GM21717 (cell line): ENCODE results near the gene SUMO4.

Source experiments
- ATAC-seq: cut with Tn5 transposase; IDR thresholded peaks from one replicate; pipeline ENCODE4 v1.9.1; 2021; ENCODE audit warnings: mild to moderate bottlenecking, moderate library complexity; ENCODE audit not compliant: unreplicated experiment

SUMO4 gene

DNA sequence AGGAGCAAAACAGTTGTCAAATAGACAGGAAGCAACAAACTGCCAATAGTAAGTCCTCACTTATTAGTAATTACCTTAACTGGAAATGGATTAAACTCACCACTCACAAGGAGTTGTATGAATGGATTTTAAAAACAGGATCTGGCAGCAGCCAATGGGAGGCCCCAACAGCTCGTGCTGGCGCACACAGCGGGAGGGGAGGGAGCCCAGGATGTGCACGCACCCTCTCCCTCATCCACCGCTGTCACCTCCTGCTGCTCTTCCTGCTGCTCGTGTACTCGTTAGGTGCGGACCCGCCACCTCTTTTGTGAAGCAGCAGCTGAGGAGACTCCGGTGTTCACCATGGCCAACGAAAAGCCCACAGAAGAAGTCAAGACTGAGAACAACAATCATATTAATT lies at the start of gene SUMO4:
SUMO4 (plus strand) TSS at position 213 of the 400 bp plus-strand sequence; CDS start at position 343, 130 bp downstream.
- no peak for ATAC-seq

DNA sequence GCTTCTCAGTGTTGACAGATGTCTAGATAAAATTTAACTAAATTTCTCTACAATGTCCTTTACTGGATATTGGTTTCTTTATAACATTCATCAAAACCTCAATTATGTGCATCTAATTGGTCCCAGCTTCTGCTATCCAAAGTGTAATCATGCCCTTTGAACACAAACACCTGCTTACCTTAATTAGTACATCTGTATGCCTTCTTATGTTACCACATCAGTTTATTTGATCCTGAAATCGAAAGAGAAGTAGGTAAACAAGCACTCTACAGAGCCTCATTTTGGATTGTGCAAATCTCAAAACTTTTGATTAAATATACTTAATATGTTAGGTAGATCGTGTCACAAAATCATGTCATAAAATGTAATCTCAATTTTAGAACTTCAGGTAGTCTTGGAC lies 46.1 kb upstream of the SUMO4 start:
- ATAC-seq: no peak

DNA sequence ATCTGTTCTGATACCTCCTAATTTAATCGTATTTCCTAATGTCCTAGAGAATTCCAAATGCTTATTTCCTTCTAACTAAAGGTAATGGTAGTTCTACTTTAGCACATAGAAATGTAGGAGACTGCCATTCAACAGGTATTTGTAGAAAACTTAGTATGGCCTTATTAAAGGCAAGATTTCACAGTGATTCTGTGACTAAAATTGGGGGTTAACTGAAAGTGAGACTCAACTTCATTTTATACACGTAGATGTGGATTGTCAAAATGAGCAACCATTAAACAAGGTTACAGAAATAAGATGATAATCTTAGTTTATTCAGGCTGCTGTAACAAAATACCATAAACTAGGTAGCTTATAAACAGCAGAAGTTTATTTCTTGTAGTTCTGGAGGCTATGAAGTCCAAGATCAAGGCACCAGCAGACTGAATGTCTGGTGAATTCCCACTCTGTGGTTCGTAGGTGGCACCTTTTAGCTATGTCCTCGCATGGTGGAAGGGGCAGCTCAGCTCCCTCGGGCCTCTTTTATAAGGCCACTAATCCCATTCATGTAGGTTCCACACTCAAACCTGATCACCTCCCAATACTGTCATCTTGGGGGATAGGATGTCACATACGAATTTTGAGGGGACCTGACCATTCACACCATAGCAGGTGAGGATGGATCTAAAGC lies 43.8 kb upstream of the SUMO4 start:
- ATAC-seq: no peak

DNA sequence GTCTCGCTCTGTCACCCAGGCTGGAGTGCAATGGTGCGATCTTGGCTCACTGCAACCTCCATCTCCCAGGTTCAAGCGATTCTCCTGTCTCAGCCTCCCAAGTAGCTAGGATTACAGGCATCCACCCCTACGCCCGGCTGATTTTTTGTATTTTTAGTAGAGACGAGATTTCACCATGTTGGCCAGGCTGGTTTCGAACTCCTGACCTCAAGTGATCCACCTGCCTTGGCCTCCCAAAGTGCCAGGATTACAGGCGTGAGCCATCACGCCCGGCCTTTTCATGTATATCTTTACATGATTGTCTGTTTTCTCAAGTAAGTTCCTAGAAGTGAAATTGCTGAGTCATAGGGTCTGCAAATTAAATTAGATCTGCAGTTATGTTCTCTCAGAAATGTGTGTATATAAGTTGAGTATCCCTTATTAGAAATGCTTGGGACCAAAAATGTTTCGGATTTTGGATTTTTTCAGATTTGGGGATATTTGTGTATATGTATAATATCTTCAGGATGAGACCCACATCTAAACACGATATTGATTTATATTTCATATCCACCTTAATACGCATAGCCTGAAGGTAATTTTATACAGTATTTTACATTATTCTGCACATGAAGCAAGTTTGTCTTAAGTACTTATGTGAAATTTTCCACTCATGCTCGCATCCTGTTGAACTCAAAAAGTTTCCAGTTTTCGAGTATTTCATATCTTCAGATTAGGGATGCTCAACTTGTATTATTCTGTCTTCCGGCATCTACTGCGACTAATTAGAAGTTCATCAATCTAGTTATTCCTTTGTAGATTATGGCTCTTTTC lies 42.1 kb upstream of the SUMO4 start:
- ATAC-seq: no peak

DNA sequence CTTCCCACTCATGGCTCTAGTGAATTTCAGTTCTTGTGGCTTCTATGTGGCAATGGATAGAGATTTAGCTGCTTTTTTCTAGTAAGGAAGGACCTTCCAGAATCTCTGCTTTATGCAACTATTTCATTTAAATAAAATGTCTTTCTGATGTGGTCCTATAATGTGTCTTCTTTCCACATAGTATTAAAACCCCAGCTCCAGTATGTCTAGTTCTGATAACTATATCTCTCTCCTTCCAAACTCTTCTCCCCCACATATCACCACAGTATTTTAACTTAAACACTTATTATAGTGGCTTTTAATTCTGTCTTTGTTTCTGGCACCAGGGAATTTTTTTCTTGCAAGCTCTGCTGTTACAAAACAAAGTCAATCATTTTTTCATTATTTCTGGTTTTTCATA lies 40.6 kb upstream of the SUMO4 start:
- no peak for ATAC-seq

DNA sequence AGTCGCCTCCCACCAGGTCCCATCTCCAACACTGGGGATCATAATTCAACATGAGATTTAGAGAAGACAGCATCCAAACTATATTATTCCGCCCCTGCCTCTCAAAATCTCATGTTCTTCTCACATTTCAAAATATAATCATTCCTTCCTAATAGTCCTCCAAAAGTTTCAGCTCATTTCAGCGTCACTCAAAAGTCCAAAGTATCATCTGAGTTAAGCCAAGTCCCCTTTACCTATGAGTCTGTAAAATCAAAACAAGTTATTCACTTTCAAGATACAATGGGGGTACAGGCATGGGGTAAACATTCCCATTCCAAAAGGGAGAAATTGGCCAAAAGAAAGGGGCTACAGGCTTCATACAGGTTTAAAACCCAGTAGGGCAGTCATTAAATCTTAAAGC lies 39.5 kb upstream of the SUMO4 start:
- no peak for ATAC-seq

DNA sequence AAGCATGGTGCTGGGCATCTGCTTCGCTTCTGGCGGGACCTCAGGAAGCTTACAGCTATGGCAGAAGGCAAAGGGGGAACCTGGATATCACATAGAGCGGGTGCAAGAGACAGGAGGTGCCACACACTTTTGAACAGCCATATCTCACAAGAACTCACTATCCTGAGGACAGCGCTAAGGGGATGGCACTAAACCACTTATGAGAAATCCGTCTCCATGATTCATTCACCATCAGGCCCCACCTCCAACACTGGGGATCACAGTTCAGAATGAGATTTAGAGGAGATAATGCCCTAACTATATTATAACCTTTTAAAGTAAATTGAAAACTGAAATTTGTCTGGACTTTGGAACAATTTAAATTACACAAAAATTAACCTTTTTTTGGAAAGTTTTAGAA lies 37.8 kb upstream of the SUMO4 start:
- no peak for ATAC-seq

DNA sequence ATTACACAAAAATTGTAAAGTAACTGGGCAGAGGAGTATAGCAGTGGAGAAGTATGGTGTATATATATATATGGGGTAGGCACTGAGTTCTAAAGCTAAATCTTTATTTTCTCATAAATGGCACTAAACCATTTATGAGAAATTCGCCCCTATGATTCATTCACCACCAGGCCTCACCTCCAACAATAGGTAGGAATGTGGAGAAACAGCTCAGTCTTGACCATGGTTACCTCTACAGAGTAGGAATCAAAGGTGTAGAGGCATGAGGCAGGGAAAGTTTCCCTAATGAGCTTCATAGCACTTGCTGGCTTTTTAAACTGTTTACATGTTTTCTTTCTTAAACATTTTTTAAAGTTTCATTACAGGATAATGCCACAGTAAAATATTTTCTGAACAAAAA lies 36.9 kb upstream of the SUMO4 start:
- ATAC-seq: no peak

DNA sequence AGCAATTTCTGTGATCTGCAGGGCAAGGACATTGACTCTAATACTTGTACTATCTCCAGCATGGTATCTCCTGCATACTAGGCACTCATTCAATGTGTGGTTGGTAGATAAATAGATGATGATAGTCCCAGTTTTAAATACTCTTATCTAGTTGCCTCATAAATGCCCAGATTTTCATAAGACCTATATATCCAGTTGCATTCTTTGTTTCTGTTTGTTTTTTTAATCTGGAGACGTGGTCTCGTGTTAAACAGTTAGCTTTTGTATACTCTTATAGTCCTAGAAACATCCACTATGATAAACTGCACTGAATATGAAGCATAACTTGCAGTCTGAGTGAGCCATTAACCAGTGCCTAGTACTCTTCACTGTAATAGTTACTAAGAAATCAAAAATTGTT lies 35.5 kb upstream of the SUMO4 start:
- ATAC-seq: no peak

DNA sequence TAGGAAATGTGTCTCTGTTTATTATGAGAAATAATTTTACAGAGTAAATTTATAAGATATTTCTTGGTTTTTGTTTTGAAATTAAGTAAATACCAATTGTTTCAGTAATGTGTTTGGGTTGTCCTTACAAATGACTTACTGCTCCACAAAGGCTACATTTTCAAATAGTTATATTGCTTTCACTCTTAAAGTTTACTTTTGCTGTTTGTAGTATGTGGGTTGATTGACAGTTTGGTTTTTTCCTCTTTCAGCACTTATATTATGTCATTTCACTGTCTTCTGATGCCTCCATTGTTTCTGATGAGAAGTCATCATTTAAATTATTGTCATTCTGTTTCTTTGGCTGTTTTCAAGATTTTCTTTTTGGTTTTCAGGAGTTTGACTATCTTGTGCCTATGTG lies 34.9 kb upstream of the SUMO4 start:
- no peak for ATAC-seq

DNA sequence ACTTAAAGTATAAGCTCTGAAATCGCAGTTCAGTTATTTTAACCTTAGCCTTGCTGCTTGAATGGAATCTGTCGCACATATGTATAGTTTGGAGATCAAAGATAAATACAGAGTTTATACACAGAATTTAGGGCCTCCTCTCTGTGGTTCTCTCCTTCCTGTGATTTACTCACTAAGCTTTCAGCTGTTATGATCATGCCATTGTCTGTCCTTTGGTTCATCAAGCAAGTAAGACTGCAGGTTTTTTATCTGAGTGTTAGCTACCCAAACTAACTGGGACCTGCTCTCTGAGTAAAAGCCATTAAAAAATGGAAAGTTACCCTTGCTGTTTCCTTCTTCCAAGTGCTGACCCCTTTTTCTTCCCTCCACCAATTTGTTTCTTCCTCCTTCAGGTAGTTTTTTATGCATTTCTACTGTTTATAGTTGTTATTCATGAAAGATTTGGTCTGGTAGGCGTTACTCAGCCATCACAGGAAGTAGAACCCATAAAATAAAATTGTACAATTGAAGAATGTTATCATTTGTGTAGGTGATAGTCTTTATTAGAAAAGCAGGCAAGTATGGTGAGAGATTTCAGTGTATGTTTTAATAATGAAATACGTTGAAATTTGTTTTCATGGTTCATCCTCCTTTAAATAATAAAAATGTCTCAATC lies 33.7 kb upstream of the SUMO4 start:
- ATAC-seq: no peak

DNA sequence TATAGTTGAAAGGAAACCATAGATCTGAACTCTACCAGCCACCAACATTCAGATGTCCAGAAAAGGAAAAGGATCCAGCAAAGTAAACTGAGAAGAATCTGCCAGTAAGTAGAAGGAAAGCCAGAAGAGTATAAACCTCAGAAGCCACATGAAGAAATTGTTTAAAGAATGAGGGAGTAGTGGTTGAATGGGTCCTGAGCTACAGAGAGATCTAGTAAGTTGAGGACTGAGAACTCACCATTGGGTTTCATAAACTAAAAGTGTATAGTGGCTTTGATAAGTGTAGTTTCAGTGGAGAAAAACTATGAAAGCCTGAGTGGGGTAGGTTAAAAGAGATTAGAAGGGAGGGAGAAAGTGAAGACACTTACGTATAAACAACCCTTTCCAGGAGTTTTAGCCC lies 32.0 kb upstream of the SUMO4 start:
- no peak for ATAC-seq

DNA sequence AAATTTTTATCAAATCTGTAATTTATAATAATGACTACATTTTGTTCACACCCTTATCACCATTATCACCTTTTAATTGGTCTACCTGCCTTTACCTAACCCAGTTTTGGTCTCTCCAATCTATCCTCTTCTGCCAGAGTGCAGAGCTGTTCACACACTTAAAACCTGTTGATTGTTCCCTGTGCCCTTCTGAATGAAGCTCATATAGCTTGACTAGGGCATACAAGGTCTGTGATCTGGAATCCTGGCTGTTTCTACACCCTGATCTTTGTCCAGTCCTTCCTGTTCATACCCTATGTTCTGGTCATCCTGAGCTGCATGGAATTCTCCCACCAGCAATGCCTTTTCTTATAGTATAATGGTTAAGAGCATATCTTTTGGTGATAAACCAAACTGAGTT lies 28.9 kb upstream of the SUMO4 start:
- ATAC-seq: no peak

DNA sequence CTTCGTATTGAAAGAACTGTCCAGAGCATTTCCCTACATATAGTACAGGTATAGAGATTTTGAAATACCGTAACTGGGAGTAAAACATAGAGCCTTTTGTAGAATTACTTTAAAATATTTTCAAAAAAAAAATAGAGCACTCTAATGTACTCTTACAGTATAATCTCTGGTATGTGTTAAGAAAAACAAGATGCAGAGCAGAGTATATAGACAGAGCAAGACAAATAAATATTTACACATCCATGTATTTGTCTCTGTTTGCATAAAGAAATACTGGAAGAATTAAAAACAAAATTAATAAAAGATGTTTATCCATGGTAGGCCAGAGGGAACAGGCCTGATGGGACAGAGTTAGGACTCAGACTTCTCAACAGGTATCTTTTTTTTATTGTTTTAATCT lies 28.0 kb upstream of the SUMO4 start:
- ATAC-seq: no peak

DNA sequence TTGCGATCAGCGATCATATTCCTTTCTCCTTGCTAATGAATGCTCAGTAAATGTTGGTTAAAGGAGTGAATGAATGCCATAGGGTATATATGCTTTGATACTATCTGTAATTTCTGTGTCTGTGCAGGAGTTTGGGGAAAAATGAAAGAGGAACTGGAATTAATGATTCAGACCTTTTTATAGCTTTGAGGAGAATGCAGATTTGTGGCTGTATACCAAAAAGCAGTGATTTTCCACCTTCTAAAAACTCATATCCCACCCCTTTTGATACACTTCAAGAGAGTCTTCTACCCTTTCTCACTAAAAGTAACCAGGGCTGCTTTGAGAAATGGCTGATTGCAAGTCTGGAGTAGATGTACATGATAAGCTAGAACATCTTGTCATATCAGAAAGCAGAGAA lies 26.6 kb upstream of the SUMO4 start:
- ATAC-seq: no peak

DNA sequence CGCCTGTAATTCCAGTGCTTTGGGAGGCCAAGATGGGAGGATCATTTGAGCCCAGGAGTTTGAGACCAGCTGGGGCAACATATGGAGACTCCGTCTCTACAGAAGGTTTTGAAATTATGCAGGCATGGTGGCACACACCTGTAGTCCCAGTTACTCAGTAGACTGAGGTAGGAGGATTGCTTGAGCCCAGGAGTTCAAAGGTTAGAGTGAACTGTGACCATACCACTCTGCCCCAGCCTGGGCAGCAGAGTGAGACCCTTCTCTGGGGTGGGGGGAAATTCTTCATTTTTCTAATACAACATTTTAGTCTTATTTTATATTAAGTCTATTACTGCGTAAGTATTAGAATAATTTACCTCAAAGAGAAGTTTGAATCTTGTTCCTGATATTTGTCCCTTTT lies 20.1 kb upstream of the SUMO4 start:
- ATAC-seq: no peak

DNA sequence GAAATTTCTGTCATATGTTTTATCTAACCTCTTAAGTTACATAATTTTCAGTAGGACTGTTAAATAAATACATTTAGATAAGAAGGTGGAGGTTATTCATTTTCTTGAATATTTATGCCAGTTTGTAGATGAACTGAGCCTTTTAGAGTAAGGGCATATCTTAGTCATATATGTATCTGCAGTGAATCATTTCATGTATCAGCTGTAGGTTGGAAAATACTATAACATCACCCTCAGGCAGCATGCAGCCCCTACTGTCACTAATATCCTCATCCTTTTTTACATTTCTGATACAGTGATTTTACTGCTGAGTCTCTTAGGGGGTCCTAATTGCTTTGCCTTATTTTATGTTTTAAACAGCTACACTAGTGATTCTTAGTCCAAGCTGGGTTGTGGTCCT lies 19.5 kb upstream of the SUMO4 start:
- ATAC-seq: no peak

DNA sequence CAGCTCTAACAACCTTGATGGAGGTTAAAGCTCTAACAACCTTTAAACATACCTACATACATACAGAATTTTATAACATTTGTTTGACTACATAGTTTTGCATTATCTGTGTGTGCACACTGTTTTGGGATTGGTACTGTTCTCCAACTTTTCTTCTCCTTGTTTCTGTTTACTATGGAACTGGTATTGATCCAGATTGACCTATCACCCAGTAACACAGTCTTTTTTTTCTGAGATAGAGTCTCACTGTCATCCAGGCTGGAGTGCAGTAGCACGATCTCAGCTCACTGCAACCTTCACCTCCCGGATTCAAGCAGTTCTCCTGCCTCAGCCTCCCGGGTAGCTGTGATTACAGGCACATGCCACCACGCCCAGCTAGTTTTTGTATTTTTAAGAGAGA lies 16.7 kb upstream of the SUMO4 start:
- ATAC-seq: no peak

DNA sequence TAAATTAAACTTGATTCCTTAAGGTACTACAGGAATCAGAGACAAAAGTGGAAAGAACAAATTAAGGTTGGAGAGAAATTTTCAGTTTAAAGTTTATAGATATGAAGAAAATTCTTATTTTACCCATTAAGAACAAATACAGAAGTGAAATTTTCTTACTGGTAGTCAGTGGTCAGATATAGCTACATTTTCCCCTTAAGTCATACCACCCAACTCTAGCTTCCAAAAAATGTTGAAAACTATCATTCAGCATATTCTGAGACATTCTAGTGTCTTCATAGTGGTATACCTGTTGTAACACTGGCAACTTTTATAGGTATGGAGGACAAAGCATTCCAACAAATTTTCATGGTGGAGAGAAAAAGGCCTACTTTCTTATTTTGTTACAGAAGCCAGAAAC lies 15.6 kb upstream of the SUMO4 start:
- ATAC-seq: no peak

DNA sequence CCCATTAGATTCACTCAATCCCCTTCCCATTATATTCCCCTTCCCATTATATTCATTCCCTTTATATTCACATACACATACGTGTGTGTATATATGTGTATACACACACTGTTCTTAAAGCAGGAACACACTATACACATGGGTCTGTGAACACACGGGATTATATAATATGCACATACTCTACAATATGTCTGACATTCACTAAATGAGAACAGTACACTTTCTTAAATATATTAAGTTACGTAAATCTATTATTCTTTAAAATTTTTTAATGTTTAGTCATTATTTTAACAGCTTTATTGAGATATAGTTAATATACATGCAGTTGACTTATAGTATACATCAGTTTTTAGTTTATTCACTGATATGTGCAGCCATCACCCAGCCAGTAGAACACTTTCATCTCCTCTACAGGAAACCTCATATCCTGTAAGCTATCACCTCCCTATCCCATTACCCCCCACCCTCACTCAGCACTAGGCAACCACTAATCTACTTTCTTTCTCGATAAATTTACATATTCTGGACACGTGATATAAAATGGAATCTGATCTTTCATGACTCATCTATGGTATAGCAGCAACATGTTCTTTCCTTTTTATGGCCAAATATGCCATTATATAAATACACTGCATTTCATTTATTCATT lies 13.9 kb upstream of the SUMO4 start:
- ATAC-seq: no peak

DNA sequence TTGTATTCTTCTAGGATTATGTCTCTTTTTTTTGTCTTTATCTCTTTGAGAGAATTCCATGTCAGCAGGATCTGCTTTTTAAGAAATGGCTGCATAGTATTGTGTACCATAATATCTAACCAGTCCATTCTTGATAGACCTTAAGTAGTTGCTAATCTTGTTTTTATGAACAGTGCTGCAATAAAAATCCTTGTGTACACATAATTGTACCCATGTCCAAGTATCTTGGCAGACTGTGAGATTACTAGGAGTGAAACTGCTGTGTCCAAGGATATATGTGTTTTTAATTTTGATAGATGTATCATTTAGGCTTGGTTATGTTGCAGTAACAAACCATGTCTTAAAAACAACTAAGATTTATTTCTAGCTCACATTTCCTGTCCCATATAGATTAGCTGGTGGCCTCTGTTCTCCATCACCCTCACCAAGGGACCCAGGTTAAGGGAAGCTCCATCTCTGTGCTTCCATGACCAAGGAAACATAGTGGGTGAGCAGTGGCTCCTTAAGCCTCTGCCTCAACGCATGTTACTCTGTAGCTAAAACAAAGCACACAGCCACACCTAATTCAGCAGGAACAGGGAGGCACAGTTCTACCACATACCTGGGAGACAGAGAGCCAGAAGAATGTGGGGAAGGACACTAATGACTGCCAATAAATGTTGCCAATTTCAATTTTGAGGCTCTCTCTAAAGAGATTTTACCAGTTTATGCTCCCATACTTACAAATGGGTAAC lies 12.1 kb upstream of the SUMO4 start:
- no peak for ATAC-seq
